ENCODE results near the gene SIX3.

The SIX3 gene

GRCh38 chr2:44957656-44958327 lies 16.3 kb downstream of the SIX3 start:
- TF ChIP-seq CTCF (IDR thresholded peaks at IDR 0.05) = no peak

GRCh38 chr2:44959855-44960254 lies 18.4 kb downstream of the SIX3 start:
- TF ChIP-seq CTCF (IDR thresholded peaks at IDR 0.05) = no peak

GRCh38 chr2:44960871-44961270 lies 19.4 kb downstream of the SIX3 start:
- TF ChIP-seq CTCF (IDR thresholded peaks at IDR 0.05) = no peak

- TF ChIP-seq CTCF (IDR thresholded peaks at IDR 0.05) = no peak
Measured at GRCh38 chr2:44962176-44962695, 20.7 kb downstream of the SIX3 start.

- TF ChIP-seq CTCF (IDR thresholded peaks at IDR 0.05) = no peak
Measured at GRCh38 chr2:44964752-44965236, 23.3 kb downstream of the SIX3 start.

GRCh38 chr2:44965684-44966083 lies 24.2 kb downstream of the SIX3 start:
- TF ChIP-seq CTCF (IDR thresholded peaks at IDR 0.05) = no peak

GRCh38 chr2:44967056-44967455 lies 25.6 kb downstream of the SIX3 start:
- TF ChIP-seq CTCF (IDR thresholded peaks at IDR 0.05) = no peak

All from LNCAP (cell line).